HepG2 (cell line): Measurements from ENCODE around the gene SLC34A3. TPM values are rescaled to one million over a fixed set of nuclear protein-coding genes. Genes with fewer than 3 reads are reported as not detected.

Experiments
- ARID2 ChIP-seq: sonication (generic); formaldehyde crosslinking; IDR thresholded peaks from 2 replicates; pipeline ENCODE4 v1.8.1; 2022; ENCODE audit warnings: mild to moderate bottlenecking, missing genetic modification reagents, borderline replicate concordance
- BRF2 ChIP-seq: sonication (generic); formaldehyde crosslinking; IDR thresholded peaks from 2 replicates; pipeline ENCODE4 v1.8.1; 2022; ENCODE audit warnings: mild to moderate bottlenecking, missing genetic modification reagents
- CREB3 ChIP-seq: sonication (generic); formaldehyde crosslinking; IDR thresholded peaks from 2 replicates; pipeline ENCODE4 v1.5.0; 2020; ENCODE audit warnings: missing genetic modification reagents
- DRAP1 ChIP-seq: IDR thresholded peaks from 2 replicates; pipeline ENCODE4 v1.6.1; 2016; ENCODE audit warnings: missing genetic modification reagents, missing compliant biosample characterization
- EED ChIP-seq: sonication (generic); formaldehyde crosslinking; IDR thresholded peaks from 2 replicates; pipeline ENCODE4 v1.5.0; 2020; ENCODE audit warnings: mild to moderate bottlenecking, missing genetic modification reagents
- GPBP1L1 ChIP-seq: sonication (generic); formaldehyde crosslinking; IDR thresholded peaks from 2 replicates; pipeline ENCODE4 v1.5.0; 2020; ENCODE audit warnings: mild to moderate bottlenecking, missing genetic modification reagents
- NFYB ChIP-seq: sonication (generic); formaldehyde crosslinking; IDR thresholded peaks from 2 replicates; pipeline ENCODE4 v1.4.0; 2020; ENCODE audit warnings: missing genetic modification reagents
- XRCC5 ChIP-seq: fragments of 200-400 bp; formaldehyde crosslinking; optimal IDR thresholded peaks from 2 replicates; pipeline ENCODE3; 2017; ENCODE audit warnings: mild to moderate bottlenecking, low read length
- ZNF296 ChIP-seq: sonication (generic); formaldehyde crosslinking; conservative IDR thresholded peaks from 2 replicates; pipeline ENCODE4 v1.5.0; 2020; ENCODE audit warnings: mild to moderate bottlenecking, missing genetic modification reagents
- ZNF720 ChIP-seq: sonication (generic); formaldehyde crosslinking; IDR thresholded peaks from 2 replicates; pipeline ENCODE4 v1.4.0; 2020; ENCODE audit warnings: missing genetic modification reagents
- polyA plus RNA-seq, 8 experiments: library from polyadenylated mRNA; depleted of rRNA in 3 of 8; stranded (reverse) in 7 of 8; unstranded in 1 of 8; fragments of >200 nt; fragmentation: Illumina TruSeq in 4 of 8; extraction: Trizol in 4 of 8; gene quantifications; 2 replicates each; pipeline versions ENCODE4 v1.2.1 to v1.2.3, GENCODE V29; 2011 to 2016; ENCODE audit warnings: low read depth in 4 of 8, missing spikeins in 1 of 8, mixed read lengths in 1 of 8; ENCODE audit not compliant: insufficient read depth in 1 of 8
- total RNA-seq, 5 experiments: library from RNA; depleted of rRNA; stranded (reverse); fragments of >200 nt; fragmentation: Illumina TruSeq; extraction: Trizol; gene quantifications; 2 replicates each; pipeline ENCODE4 v1.2.3, GENCODE V29; 2016; ENCODE audit warnings: low read depth in 1 of 5
- TF ChIP-seq, protein P1 (sequence below): sonication (generic); formaldehyde crosslinking; IDR thresholded peaks from 2 replicates; pipeline ENCODE4 v1.5.1; 2020; ENCODE audit warnings: missing genetic modification reagents, mild to moderate bottlenecking, borderline replicate concordance
- TF ChIP-seq, protein P2 (sequence below): sonication (generic); formaldehyde crosslinking; IDR thresholded peaks from 2 replicates; pipeline ENCODE4 v1.5.0; 2020; ENCODE audit warnings: missing genetic modification reagents
- TF ChIP-seq, protein P3 (sequence below): sonication (generic); formaldehyde crosslinking; IDR thresholded peaks from 2 replicates; pipeline ENCODE4 v1.4.0; 2020; ENCODE audit warnings: missing genetic modification reagents

The SLC34A3 gene
- total and polyA plus RNA-seq, 2 of the 13 experiments (the other 11 are each of a cell fraction or from before 2014, with no cell fraction given) = 0.07 to 1.0 TPM

DNA sequence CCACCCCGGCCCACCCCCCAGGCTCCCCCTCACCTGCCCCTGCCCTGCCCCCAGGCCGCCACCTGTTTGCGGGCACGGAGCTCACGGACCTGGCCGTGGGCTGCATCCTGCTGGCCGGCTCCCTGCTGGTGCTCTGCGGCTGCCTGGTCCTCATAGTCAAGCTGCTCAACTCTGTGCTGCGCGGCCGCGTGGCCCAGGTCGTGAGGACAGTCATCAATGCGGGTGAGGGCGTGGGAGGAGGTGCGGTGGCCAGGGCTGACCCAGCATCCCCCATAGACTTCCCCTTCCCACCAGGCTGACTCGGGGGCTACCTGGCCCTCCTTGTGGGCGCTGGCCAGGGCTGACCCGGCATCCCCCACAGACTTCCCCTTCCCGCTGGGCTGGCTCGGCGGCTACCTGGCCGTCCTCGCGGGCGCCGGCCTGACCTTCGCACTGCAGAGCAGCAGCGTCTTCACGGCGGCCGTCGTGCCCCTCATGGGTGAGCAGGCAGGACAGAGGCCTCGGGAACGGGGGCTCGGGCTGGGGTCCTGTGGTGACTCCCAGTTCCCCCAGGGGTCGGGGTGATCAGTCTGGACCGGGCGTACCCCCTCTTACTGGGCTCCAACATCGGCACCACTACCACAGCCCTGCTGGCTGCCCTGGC, 3.5 kb downstream of the SLC34A3 start (continued):
- TF ChIP-seq XRCC5 = no peak
- TF ChIP-seq BRF2 (CRISPR knock-in tag) = no peak
- TF ChIP-seq, protein P1, sequence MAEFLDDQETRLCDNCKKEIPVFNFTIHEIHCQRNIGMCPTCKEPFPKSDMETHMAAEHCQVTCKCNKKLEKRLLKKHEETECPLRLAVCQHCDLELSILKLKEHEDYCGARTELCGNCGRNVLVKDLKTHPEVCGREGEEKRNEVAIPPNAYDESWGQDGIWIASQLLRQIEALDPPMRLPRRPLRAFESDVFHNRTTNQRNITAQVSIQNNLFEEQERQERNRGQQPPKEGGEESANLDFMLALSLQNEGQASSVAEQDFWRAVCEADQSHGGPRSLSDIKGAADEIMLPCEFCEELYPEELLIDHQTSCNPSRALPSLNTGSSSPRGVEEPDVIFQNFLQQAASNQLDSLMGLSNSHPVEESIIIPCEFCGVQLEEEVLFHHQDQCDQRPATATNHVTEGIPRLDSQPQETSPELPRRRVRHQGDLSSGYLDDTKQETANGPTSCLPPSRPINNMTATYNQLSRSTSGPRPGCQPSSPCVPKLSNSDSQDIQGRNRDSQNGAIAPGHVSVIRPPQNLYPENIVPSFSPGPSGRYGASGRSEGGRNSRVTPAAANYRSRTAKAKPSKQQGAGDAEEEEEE = no peak
- TF ChIP-seq, protein P2, sequence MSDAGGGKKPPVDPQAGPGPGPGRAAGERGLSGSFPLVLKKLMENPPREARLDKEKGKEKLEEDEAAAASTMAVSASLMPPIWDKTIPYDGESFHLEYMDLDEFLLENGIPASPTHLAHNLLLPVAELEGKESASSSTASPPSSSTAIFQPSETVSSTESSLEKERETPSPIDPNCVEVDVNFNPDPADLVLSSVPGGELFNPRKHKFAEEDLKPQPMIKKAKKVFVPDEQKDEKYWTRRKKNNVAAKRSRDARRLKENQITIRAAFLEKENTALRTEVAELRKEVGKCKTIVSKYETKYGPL = no peak
- no peak for TF ChIP-seq DRAP1 (CRISPR knock-in tag)
- no peak for TF ChIP-seq CREB3
- TF ChIP-seq, protein P3, sequence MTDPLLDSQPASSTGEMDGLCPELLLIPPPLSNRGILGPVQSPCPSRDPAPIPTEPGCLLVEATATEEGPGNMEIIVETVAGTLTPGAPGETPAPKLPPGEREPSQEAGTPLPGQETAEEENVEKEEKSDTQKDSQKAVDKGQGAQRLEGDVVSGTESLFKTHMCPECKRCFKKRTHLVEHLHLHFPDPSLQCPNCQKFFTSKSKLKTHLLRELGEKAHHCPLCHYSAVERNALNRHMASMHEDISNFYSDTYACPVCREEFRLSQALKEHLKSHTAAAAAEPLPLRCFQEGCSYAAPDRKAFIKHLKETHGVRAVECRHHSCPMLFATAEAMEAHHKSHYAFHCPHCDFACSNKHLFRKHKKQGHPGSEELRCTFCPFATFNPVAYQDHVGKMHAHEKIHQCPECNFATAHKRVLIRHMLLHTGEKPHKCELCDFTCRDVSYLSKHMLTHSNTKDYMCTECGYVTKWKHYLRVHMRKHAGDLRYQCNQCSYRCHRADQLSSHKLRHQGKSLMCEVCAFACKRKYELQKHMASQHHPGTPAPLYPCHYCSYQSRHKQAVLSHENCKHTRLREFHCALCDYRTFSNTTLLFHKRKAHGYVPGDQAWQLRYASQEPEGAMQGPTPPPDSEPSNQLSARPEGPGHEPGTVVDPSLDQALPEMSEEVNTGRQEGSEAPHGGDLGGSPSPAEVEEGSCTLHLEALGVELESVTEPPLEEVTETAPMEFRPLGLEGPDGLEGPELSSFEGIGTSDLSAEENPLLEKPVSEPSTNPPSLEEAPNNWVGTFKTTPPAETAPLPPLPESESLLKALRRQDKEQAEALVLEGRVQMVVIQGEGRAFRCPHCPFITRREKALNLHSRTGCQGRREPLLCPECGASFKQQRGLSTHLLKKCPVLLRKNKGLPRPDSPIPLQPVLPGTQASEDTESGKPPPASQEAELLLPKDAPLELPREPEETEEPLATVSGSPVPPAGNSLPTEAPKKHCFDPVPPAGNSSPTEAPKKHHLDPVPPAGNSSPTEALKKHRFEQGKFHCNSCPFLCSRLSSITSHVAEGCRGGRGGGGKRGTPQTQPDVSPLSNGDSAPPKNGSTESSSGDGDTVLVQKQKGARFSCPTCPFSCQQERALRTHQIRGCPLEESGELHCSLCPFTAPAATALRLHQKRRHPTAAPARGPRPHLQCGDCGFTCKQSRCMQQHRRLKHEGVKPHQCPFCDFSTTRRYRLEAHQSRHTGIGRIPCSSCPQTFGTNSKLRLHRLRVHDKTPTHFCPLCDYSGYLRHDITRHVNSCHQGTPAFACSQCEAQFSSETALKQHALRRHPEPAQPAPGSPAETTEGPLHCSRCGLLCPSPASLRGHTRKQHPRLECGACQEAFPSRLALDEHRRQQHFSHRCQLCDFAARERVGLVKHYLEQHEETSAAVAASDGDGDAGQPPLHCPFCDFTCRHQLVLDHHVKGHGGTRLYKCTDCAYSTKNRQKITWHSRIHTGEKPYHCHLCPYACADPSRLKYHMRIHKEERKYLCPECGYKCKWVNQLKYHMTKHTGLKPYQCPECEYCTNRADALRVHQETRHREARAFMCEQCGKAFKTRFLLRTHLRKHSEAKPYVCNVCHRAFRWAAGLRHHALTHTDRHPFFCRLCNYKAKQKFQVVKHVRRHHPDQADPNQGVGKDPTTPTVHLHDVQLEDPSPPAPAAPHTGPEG = no peak
- no peak for TF ChIP-seq ARID2 (CRISPR knock-in tag)
- TF ChIP-seq ZNF720 (CRISPR knock-in tag) = no peak
- no peak for TF ChIP-seq EED (CRISPR knock-in tag)
- no peak for TF ChIP-seq NFYB (CRISPR knock-in tag)
- TF ChIP-seq GPBP1L1 = no peak
- no peak for TF ChIP-seq ZNF296
